Measurements from ENCODE around the gene RINL. TPM values are rescaled to one million over a fixed set of nuclear protein-coding genes. Genes with fewer than 3 reads are reported as not detected.
A peak's percentile ranks its signal among the peaks of the same experiment; 100 is the strongest.

RINL gene
- total RNA-seq, 1 donor from 2014 or later: 11.2 TPM

GRCh38 chr19:38850976-38851621, 27.0 kb downstream of the RINL start:
- TF ChIP-seq, protein P1, sequence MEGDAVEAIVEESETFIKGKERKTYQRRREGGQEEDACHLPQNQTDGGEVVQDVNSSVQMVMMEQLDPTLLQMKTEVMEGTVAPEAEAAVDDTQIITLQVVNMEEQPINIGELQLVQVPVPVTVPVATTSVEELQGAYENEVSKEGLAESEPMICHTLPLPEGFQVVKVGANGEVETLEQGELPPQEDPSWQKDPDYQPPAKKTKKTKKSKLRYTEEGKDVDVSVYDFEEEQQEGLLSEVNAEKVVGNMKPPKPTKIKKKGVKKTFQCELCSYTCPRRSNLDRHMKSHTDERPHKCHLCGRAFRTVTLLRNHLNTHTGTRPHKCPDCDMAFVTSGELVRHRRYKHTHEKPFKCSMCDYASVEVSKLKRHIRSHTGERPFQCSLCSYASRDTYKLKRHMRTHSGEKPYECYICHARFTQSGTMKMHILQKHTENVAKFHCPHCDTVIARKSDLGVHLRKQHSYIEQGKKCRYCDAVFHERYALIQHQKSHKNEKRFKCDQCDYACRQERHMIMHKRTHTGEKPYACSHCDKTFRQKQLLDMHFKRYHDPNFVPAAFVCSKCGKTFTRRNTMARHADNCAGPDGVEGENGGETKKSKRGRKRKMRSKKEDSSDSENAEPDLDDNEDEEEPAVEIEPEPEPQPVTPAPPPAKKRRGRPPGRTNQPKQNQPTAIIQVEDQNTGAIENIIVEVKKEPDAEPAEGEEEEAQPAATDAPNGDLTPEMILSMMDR (conservative IDR thresholded peaks at IDR 0.05; ENCODE audit: low read depth, low read length): no peak
- DNase-seq (ENCODE audit: low read depth): no peak
- H3K4me3 ChIP-seq (ENCODE audit: low read depth, low read length): peak overlapping the region; percentile 57

DNA sequence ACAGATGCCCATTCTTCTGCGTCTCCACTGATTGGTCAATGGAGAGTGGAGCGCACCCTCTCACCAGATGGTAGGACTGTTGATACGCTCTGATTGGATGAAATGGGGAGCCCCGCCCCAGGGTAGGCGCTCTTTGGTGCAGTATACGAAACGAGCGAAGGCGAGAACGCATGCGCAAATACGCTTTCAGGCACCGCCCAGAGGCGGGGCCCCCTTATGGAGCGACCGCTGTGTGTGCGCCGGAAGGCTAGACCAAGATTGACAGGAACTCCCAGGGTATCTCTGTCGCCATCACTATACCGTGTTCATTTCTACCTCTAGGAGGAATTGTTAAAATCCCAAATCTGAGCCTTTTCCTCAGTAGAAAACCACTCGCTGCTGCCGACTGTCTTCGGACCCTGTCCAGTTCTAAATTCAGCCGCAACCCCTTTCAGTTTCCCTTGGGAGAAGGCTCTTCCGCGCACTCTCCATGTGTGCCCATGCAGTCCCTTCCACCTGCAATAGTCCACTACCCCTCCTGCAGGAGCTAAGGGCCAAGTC, 27.6 kb downstream of the RINL start:
- H3K4me3 ChIP-seq (ENCODE audit: low read depth, low read length): peak overlapping the region; percentile 57
- TF ChIP-seq, protein P1 (conservative IDR thresholded peaks at IDR 0.05; ENCODE audit: low read depth, low read length): peak; percentile 11
- peak; percentile 100 for DNase-seq (ENCODE audit: low read depth)

GRCh38 chr19:38849860-38850435, 28.1 kb downstream of the RINL start, which contains the start of gene HNRNPL:
Gene HNRNPL (minus strand): TSS chr19:38849986. CDS start chr19:38849966, 20 bp downstream.
- TF ChIP-seq, protein P1 (conservative IDR thresholded peaks at IDR 0.05; ENCODE audit: low read depth, low read length): peak; percentile 48
- peak within 1 kb of the TSS; percentile 59 for H3K4me3 ChIP-seq (ENCODE audit: low read depth, low read length)
- DNase-seq (ENCODE audit: low read depth): no peak

DNA sequence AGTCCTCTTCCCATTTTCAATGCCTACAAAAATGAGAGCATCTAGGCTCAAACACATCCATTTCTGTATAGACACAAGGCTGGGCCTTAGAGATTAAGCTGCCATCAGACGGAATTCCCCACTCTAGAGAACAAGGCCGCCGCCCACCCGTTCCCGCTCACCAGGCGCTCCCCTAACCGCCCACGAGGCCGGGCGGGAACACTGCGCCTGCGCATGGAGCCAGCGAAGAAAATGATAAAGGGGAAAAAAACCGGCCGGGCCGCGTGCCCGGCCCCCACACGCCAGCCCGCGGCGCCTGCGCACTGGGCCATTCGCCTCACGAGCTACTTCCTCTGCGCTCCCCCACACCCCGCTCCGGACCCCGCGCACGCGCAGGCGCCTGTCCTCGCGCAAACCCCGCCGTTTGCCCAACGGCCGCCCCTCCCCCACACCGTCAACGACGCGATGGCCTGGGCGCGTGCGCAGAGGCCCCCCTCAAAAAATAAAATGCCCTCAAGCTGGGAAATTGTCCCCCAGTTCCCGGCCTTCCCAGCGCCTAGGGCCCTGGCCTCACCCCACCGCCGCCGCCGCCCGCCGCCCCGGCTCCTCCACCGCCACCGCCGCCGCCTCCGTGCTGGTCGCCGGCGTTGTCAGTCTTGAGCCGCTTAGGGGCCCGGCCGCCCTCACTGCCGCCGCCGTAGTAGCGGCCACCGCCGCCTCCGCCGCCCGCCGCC, 28.8 kb downstream of the RINL start:
- peak overlapping the region; percentile 59 for H3K4me3 ChIP-seq (ENCODE audit: low read depth, low read length)
- TF ChIP-seq, protein P1 (conservative IDR thresholded peaks at IDR 0.05; ENCODE audit: low read depth, low read length): no peak
- DNase-seq (ENCODE audit: low read depth): peak; percentile 37

DNA sequence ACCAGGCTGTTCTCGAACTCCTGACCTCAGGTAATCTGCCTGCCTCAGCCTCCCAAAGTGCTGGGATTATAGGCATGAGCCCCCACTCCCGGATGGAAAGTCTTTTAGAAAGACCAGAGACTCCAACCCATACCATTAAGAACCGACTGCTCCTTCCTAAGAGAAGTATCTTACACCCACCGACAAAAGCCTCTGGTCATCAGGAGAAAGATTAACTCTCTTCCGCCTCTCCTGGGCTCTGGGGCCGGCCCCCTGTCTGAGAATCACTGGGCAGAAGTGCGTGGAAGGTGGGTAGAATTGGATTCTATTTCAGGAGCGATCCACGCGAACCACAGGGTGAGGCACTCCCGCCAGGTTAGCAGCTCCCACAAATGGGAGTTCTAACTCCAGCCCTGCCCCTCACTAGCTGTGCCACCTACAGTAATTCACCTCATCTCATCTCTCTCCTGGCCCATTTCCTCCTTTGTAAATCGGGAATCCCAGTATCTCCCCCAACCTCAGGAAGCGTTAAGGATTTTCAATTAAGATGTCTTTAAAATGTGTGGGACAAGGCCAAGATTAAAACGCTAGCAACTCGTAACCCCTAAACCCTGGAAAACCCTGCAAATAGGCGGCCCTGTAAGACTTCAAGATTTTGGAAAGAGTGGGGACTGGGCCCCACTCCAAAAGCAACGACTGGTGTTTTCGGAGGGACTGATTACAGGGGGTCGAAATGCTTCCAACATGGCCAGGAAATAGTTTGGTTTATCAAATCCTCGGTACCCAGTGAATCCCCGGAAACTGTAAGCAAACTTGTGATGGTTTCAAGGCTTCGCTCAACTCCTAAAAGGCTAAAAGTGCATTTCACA, 29.6 kb downstream of the RINL start:
- peak overlapping the region; percentile 59 for H3K4me3 ChIP-seq (ENCODE audit: low read depth, low read length)
- no peak for DNase-seq (ENCODE audit: low read depth)
- TF ChIP-seq, protein P1 (conservative IDR thresholded peaks at IDR 0.05; ENCODE audit: low read depth, low read length): no peak

GRCh38 chr19:38846097-38846496, 32.0 kb downstream of the RINL start:
- no peak for DNase-seq (ENCODE audit: low read depth)
- TF ChIP-seq, protein P1 (conservative IDR thresholded peaks at IDR 0.05; ENCODE audit: low read depth, low read length): no peak
- H3K4me3 ChIP-seq (ENCODE audit: low read depth, low read length): no peak overlapping the region

Measured in epithelial cell of proximal tubule (primary cell).